Measurements from ENCODE around the gene VPS13C.

The VPS13C gene

GRCh38 chr15:62099094-62099601, 38.9 kb upstream of the VPS13C start:
- WGBS, 2 experiments (ENCODE audit: insufficient coverage in 2 of 2), result 85 to 87% methylated on average over 5 to 6 of the region's 7 CpGs
- no peaks in the 10 kb centered on the region for H3K36me3 ChIP-seq (ENCODE audit: control insufficient read depth, insufficient read depth, low read length)
- no peak overlapping the region for H3K27ac ChIP-seq (ENCODE audit: low read depth, low read length, severe bottlenecking)
- H3K4me3 ChIP-seq (ENCODE audit: extremely low read depth, insufficient read depth, low read length, poor library complexity, severe bottlenecking), result no peak overlapping the region
- H3K4me1 ChIP-seq (ENCODE audit: control insufficient read depth, insufficient read depth, low read length, poor library complexity, severe bottlenecking), result no peaks in the 10 kb centered on the region
- no peaks in the 10 kb centered on the region for H3K9me3 ChIP-seq (ENCODE audit: control insufficient read depth, low read length)

GRCh38 chr15:62094388-62094787, 34.1 kb upstream of the VPS13C start:
- 83 to 92% methylated on average over 4 to 7 of the region's 7 CpGs for WGBS, 2 experiments (ENCODE audit: insufficient coverage in 2 of 2)
- H3K4me1 ChIP-seq (ENCODE audit: control insufficient read depth, insufficient read depth, low read length, poor library complexity, severe bottlenecking), result no peaks in the 10 kb centered on the region
- H3K27ac ChIP-seq (ENCODE audit: low read depth, low read length, severe bottlenecking), result no peak overlapping the region
- no peaks in the 10 kb centered on the region for H3K36me3 ChIP-seq (ENCODE audit: control insufficient read depth, insufficient read depth, low read length)
- H3K9me3 ChIP-seq (ENCODE audit: control insufficient read depth, low read length), result no peaks in the 10 kb centered on the region
- no peak overlapping the region for H3K4me3 ChIP-seq (ENCODE audit: extremely low read depth, insufficient read depth, low read length, poor library complexity, severe bottlenecking)

GRCh38 chr15:62093809-62094208, 33.6 kb upstream of the VPS13C start:
- Histone ChIP-seq H3K4me3 (ENCODE audit: extremely low read depth, insufficient read depth, low read length, poor library complexity, severe bottlenecking) (no peak overlapping the region), H3K9me3 (ENCODE audit: control insufficient read depth, low read length) (no peaks in the 10 kb centered on the region), H3K36me3 (ENCODE audit: control insufficient read depth, insufficient read depth, low read length) (no peaks in the 10 kb centered on the region), H3K27ac (ENCODE audit: low read depth, low read length, severe bottlenecking) (no peak overlapping the region), H3K4me1 (ENCODE audit: control insufficient read depth, insufficient read depth, low read length, poor library complexity, severe bottlenecking) (no peaks in the 10 kb centered on the region)
- 85 to 94% methylated on average over 4 of the region's 5 CpGs for WGBS, 2 experiments (ENCODE audit: insufficient coverage in 2 of 2)

GRCh38 chr15:62090988-62091387, 30.7 kb upstream of the VPS13C start:
- H3K9me3 ChIP-seq (ENCODE audit: control insufficient read depth, low read length), result no peaks in the 10 kb centered on the region
- WGBS, 2 experiments (ENCODE audit: insufficient coverage in 2 of 2), result 97 to 98% methylated on average over 5 of the region's 7 CpGs
- peaks cover 4% of the 10 kb centered on the region for H3K4me1 ChIP-seq (ENCODE audit: control insufficient read depth, insufficient read depth, low read length, poor library complexity, severe bottlenecking)
- no peak overlapping the region for H3K27ac ChIP-seq (ENCODE audit: low read depth, low read length, severe bottlenecking)
- H3K4me3 ChIP-seq (ENCODE audit: extremely low read depth, insufficient read depth, low read length, poor library complexity, severe bottlenecking), result no peak overlapping the region
- H3K36me3 ChIP-seq (ENCODE audit: control insufficient read depth, insufficient read depth, low read length), result no peaks in the 10 kb centered on the region

GRCh38 chr15:62089616-62090015, 29.4 kb upstream of the VPS13C start:
- WGBS, 2 experiments (ENCODE audit: insufficient coverage in 2 of 2), result 80 to 100% methylated on average over 1 to 2 of the region's 2 CpGs
- no peak overlapping the region for H3K4me3 ChIP-seq (ENCODE audit: extremely low read depth, insufficient read depth, low read length, poor library complexity, severe bottlenecking)
- H3K36me3 ChIP-seq (ENCODE audit: control insufficient read depth, insufficient read depth, low read length), result no peaks in the 10 kb centered on the region
- peaks cover 4% of the 10 kb centered on the region for H3K4me1 ChIP-seq (ENCODE audit: control insufficient read depth, insufficient read depth, low read length, poor library complexity, severe bottlenecking)
- no peak overlapping the region for H3K27ac ChIP-seq (ENCODE audit: low read depth, low read length, severe bottlenecking)
- H3K9me3 ChIP-seq (ENCODE audit: control insufficient read depth, low read length), result no peaks in the 10 kb centered on the region

GRCh38 chr15:62088353-62088693, 28.1 kb upstream of the VPS13C start:
- no peak overlapping the region for H3K27ac ChIP-seq (ENCODE audit: low read depth, low read length, severe bottlenecking)
- H3K4me1 ChIP-seq (ENCODE audit: control insufficient read depth, insufficient read depth, low read length, poor library complexity, severe bottlenecking), result peaks cover 4% of the 10 kb centered on the region
- no peaks in the 10 kb centered on the region for H3K36me3 ChIP-seq (ENCODE audit: control insufficient read depth, insufficient read depth, low read length)
- no peaks in the 10 kb centered on the region for H3K9me3 ChIP-seq (ENCODE audit: control insufficient read depth, low read length)
- no CpG with 5 or more reads among the region's 1 CpG for WGBS, 2 experiments (ENCODE audit: insufficient coverage in 2 of 2)
- H3K4me3 ChIP-seq (ENCODE audit: extremely low read depth, insufficient read depth, low read length, poor library complexity, severe bottlenecking), result no peak overlapping the region

- Histone ChIP-seq H3K36me3 (ENCODE audit: control insufficient read depth, insufficient read depth, low read length) (no peaks in the 10 kb centered on the region), H3K4me1 (ENCODE audit: control insufficient read depth, insufficient read depth, low read length, poor library complexity, severe bottlenecking) (peaks cover 4% of the 10 kb centered on the region), H3K9me3 (ENCODE audit: control insufficient read depth, low read length) (no peaks in the 10 kb centered on the region), H3K4me3 (ENCODE audit: extremely low read depth, insufficient read depth, low read length, poor library complexity, severe bottlenecking) (no peak overlapping the region), H3K27ac (ENCODE audit: low read depth, low read length, severe bottlenecking) (no peak overlapping the region)
- 14 to 20% methylated on average over 1 of the region's 5 CpGs for WGBS, 2 experiments (ENCODE audit: insufficient coverage in 2 of 2)
Observed at GRCh38 chr15:62087671-62088352, 27.6 kb upstream of the VPS13C start.

GRCh38 chr15:62085740-62086139, 25.5 kb upstream of the VPS13C start:
- peaks cover 4% of the 10 kb centered on the region for H3K4me1 ChIP-seq (ENCODE audit: control insufficient read depth, insufficient read depth, low read length, poor library complexity, severe bottlenecking)
- H3K27ac ChIP-seq (ENCODE audit: low read depth, low read length, severe bottlenecking), result peak overlapping the region; percentile 60
- 61 to 83% methylated on average over 3 to 4 of the region's 4 CpGs for WGBS, 2 experiments (ENCODE audit: insufficient coverage in 2 of 2)
- no peaks in the 10 kb centered on the region for H3K36me3 ChIP-seq (ENCODE audit: control insufficient read depth, insufficient read depth, low read length)
- no peak overlapping the region for H3K4me3 ChIP-seq (ENCODE audit: extremely low read depth, insufficient read depth, low read length, poor library complexity, severe bottlenecking)
- no peaks in the 10 kb centered on the region for H3K9me3 ChIP-seq (ENCODE audit: control insufficient read depth, low read length)

- H3K9me3 ChIP-seq (ENCODE audit: control insufficient read depth, low read length), result no peaks in the 10 kb centered on the region
- H3K36me3 ChIP-seq (ENCODE audit: control insufficient read depth, insufficient read depth, low read length), result no peaks in the 10 kb centered on the region
- no peak overlapping the region for H3K27ac ChIP-seq (ENCODE audit: low read depth, low read length, severe bottlenecking)
- H3K4me1 ChIP-seq (ENCODE audit: control insufficient read depth, insufficient read depth, low read length, poor library complexity, severe bottlenecking), result peaks cover 4% of the 10 kb centered on the region
- H3K4me3 ChIP-seq (ENCODE audit: extremely low read depth, insufficient read depth, low read length, poor library complexity, severe bottlenecking), result no peak overlapping the region
- 86 to 90% methylated on average over 2 to 6 of the region's 9 CpGs for WGBS, 2 experiments (ENCODE audit: insufficient coverage in 2 of 2)
Observed at GRCh38 chr15:62083194-62084154, 23.2 kb upstream of the VPS13C start.

GRCh38 chr15:62079594-62079993, 19.3 kb upstream of the VPS13C start:
- no peak overlapping the region for H3K27ac ChIP-seq (ENCODE audit: low read depth, low read length, severe bottlenecking)
- no peak overlapping the region for H3K4me3 ChIP-seq (ENCODE audit: extremely low read depth, insufficient read depth, low read length, poor library complexity, severe bottlenecking)
- no peaks in the 10 kb centered on the region for H3K4me1 ChIP-seq (ENCODE audit: control insufficient read depth, insufficient read depth, low read length, poor library complexity, severe bottlenecking)
- H3K36me3 ChIP-seq (ENCODE audit: control insufficient read depth, insufficient read depth, low read length), result no peaks in the 10 kb centered on the region
- H3K9me3 ChIP-seq (ENCODE audit: control insufficient read depth, low read length), result no peaks in the 10 kb centered on the region
- WGBS, 2 experiments (ENCODE audit: insufficient coverage in 2 of 2), result 86 to 95% methylated on average over 3 to 4 of the region's 4 CpGs
